Spleen (tissue), 11 donors: ENCODE measurements around the gene SNX9. TPM values are rescaled to one million over a fixed set of nuclear protein-coding genes. Genes with fewer than 3 reads are reported as not detected.

Experiments
- DNase-seq: peaks from one replicate; pipeline ENCODE4 v3.0.0-alpha.2; 2020
- H3K27ac ChIP-seq, 8 donors: fragments of 200-600 bp; sonication (generic) in 7 of 8; 1 replicate in 4 of 8; 2 replicates in 4 of 8; pipeline versions ENCODE4 v1.5.0 to v1.8.0; 2016 to 2021; ENCODE audit warnings: inconsistent platforms in 4 of 8, mild to moderate bottlenecking in 4 of 8, moderate library complexity in 1 of 8
- H3K27me3 ChIP-seq, 7 donors: fragments of 200-600 bp; sonication (generic) in 6 of 7; replicated peaks in 1 of 7; 1 replicate in 4 of 7; 2 replicates in 3 of 7; pipeline versions ENCODE4 v1.5.0 to v1.8.0; 2016 to 2021; ENCODE audit warnings: inconsistent platforms in 3 of 7, mild to moderate bottlenecking in 1 of 7
- H3K36me3 ChIP-seq, 6 donors: fragments of 200-600 bp; sonication (generic) in 5 of 6; 1 replicate in 4 of 6; 2 replicates in 2 of 6; pipeline versions ENCODE4 v1.5.0 to v1.8.0; 2016 to 2021; ENCODE audit warnings: inconsistent platforms in 2 of 6
- H3K4me1 ChIP-seq, 6 donors: fragments of 200-600 bp; sonication (generic) in 5 of 6; 1 replicate in 3 of 6; 2 replicates in 3 of 6; pipeline versions ENCODE4 v1.5.0 to v1.8.0; 2016 to 2021; ENCODE audit warnings: inconsistent platforms in 3 of 6
- H3K4me3 ChIP-seq, 8 donors: fragments of 200-600 bp; sonication (generic) in 7 of 8; 1 replicate in 4 of 8; 2 replicates in 4 of 8; pipeline versions ENCODE4 v1.5.0 to v1.8.0; 2016 to 2021; ENCODE audit warnings: inconsistent platforms in 4 of 8, mild to moderate bottlenecking in 4 of 8, moderate library complexity in 2 of 8
- H3K9me3 ChIP-seq, 8 donors: fragments of 200-600 bp; sonication (generic) in 7 of 8; 1 replicate in 4 of 8; 2 replicates in 4 of 8; pipeline versions ENCODE4 v1.5.0 to v1.8.0; 2016 to 2021; ENCODE audit warnings: inconsistent platforms in 4 of 8
- POLR2A ChIP-seq, 3 donors: fragments of 450-650 bp; IDR thresholded peaks; one replicate each; pipeline ENCODE4 v1.5.1; 2017; ENCODE audit warnings: antibody characterized with exemption in 3 of 3, mild to moderate bottlenecking in 1 of 3
- POLR2AphosphoS5 ChIP-seq, 3 donors: sonication (generic); formaldehyde crosslinking; IDR thresholded peaks; one replicate each; pipeline ENCODE4 v1.5.1; 2017; ENCODE audit warnings: antibody characterized with exemption in 3 of 3
- WGBS, 5 donors: extraction: QIAGEN DNeasy Blood & Tissue Kit in 3 of 5; methylation state at CpG; one replicate each; pipeline versions ENCODE4 v1.1.5 to v1.1.7; 2013 to 2018; 5-methylcytosine and 5-hydroxymethylcytosine counted together
- intact Hi-C: fragments of 100-400 bp; cut with DNase I; formaldehyde crosslinking; loops from one replicate; pipeline ENCODE4 v1.15.0; 2023; ENCODE audit warnings: low total_unique reads
- polyA plus RNA-seq, 3 donors: library from polyadenylated mRNA; stranded (reverse); fragments of 200-250 nt; gene quantifications; one replicate each; pipeline ENCODE4 v1.2.1, GENCODE V29; 2013
- small RNA-seq, 4 donors: library from RNA; depleted of rRNA; stranded (forward); fragments of <200 nt; gene quantifications; one replicate each; pipeline ENCODE3, GENCODE V24; 2016
- total RNA-seq, 7 donors: library from RNA; depleted of rRNA in 3 of 7; stranded (reverse); fragments of >200 nt in 3 of 7; fragmentation: NEBNext Ultra II Directional in 4 of 7; extraction: Animal tissue kit (Norgen Biotek cat#: 25700) in 4 of 7; gene quantifications; one replicate each; pipeline versions ENCODE4 v1.1.0 to v1.2.1, GENCODE V29; 2016 to 2021
- TF ChIP-seq, protein P1 (sequence below), 11 experiments: fragments of 200-600 bp in 7 of 11; fragments of 450-650 bp in 4 of 11; sonication (generic) in 4 of 11; IDR thresholded peaks in 8 of 11; conservative IDR thresholded peaks in 3 of 11; 1 replicate in 7 of 11; 2 replicates in 4 of 11; pipeline versions ENCODE4 v1.4.0 to v1.8.0; 2016 to 2021; ENCODE audit warnings: antibody characterized with exemption in 11 of 11, inconsistent platforms in 4 of 11, mild to moderate bottlenecking in 1 of 11
- donor health status: healthy with polysubstance abuse.
- donor health status: DM: no; HTN: no; CAD: no; lungs with moderate emphysema.
- donor health status: DM: no; HTN: no; CAD: no.
- donor health status: Bipolar disorder and iron deficiency.
- donor health status: healthy.
- donor health status: DM: no; HTN: no; CAD: no.
- donor health status: DM: yes; HTN: yes; CAD: no.

SNX9 gene
- total and polyA plus RNA-seq, 10 donors, result 18.9 to 42.5 (median 31.8) TPM

DNA sequence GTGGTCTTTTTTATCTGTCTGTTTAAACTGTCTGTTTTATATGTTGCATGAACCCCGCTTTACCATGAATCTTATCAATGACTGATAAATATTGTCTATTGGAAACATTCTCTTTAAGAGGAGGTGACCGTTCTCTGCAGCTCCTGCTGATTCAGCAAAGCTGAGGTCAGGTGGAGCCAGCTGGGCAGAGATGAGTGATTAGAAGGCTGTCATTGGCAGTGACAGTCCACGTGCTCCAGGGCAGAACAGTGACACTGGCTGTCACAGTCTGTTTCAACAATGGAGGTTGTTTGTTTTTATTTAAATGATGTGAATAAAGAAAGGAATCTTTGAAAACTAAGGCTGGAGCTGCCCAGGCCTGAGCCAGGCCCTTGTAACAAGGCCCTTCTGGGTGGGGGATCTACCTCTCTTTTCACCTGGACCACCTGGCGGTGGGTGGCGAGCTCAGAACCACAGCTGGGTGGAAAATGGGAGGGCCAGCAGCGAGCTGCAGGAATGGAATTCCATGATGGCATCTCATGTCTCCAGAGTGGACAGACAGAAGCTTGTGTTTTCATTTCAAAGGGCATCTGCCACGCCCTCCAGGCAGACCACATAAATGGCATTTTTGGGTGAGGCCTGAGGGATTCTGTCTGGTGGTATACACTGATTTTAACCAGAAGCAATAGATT lies 171.2 kb downstream of the SNX9 start:
- Histone ChIP-seq H3K36me3 (peaks cover 0 to 7% (median 0%) of the 10 kb centered on the region in 6 donors), H3K4me1 (peaks cover 2 to 29% (median 15%) of the 10 kb centered on the region in 6 donors), H3K4me3 (no peak overlapping the region), H3K9me3 (no peaks in the 10 kb centered on the region), H3K27ac (no peak overlapping the region), H3K27me3 (no peaks in the 10 kb centered on the region)
- intact Hi-C loops, result no loop called here
- peak; percentile 25 for DNase-seq
- no peak for TF ChIP-seq POLR2AphosphoS5 (IDR thresholded peaks at IDR 0.05)
- TF ChIP-seq, protein P1, sequence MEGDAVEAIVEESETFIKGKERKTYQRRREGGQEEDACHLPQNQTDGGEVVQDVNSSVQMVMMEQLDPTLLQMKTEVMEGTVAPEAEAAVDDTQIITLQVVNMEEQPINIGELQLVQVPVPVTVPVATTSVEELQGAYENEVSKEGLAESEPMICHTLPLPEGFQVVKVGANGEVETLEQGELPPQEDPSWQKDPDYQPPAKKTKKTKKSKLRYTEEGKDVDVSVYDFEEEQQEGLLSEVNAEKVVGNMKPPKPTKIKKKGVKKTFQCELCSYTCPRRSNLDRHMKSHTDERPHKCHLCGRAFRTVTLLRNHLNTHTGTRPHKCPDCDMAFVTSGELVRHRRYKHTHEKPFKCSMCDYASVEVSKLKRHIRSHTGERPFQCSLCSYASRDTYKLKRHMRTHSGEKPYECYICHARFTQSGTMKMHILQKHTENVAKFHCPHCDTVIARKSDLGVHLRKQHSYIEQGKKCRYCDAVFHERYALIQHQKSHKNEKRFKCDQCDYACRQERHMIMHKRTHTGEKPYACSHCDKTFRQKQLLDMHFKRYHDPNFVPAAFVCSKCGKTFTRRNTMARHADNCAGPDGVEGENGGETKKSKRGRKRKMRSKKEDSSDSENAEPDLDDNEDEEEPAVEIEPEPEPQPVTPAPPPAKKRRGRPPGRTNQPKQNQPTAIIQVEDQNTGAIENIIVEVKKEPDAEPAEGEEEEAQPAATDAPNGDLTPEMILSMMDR (IDR thresholded peaks at IDR 0.05 in 8 of 11, conservative IDR thresholded peaks at IDR 0.05 in 3 of 11), result no peak
- TF ChIP-seq POLR2A (IDR thresholded peaks at IDR 0.05), result no peak
- 89 to 94% (median 91%) methylated on average over 7 of the region's 7 CpGs for WGBS, 5 donors

Small RNAs within 50 kb of the gene (small RNA-seq; reads per million reads assigned to genes)
- gene HSPE1P26, result 0 reads per million in 4 donors
- gene RNU6-786P, result 0 reads per million in 4 donors

Other genes starting within 250 kb of the SNX9 start
- gene SYNJ2, start 158.6 kb downstream of the SNX9 start, total RNA-seq, result 10 to 100 TPM in 5 of 7 donors, 1 to 10 TPM in 2; 6.7 to 34.0 (median 11.9) TPM
- 1 to 10 TPM; 2.4 to 2.8 (median 2.6) TPM for gene SYNJ2, start 158.6 kb downstream of the SNX9 start, polyA plus RNA-seq